Heart right ventricle (tissue), 16 donors: ENCODE measurements around the gene SPHKAP. TPM values are rescaled to one million over a fixed set of nuclear protein-coding genes. Genes with fewer than 3 reads are reported as not detected.

Experiments used
- ATAC-seq, 8 donors: fragments of 200-7000 bp; cut with Tn5 transposase; one replicate each; pipeline ENCODE4 v1.9.1; 2020; ENCODE audit warnings: mild to moderate bottlenecking in 8 of 8, moderate library complexity in 8 of 8, moderate number of reproducible peaks in 1 of 8
- DNase-seq, 2 donors: peaks; one replicate each; pipeline ENCODE4 v3.0.0-alpha.2; 2020
- H3K27ac ChIP-seq, 10 donors: fragments of 200-600 bp; sonication (generic) in 2 of 10; one replicate each; pipeline versions ENCODE4 v1.5.0 to v1.8.0; 2020 to 2022; ENCODE audit warnings: mild to moderate bottlenecking in 3 of 10
- H3K27me3 ChIP-seq, 7 donors: fragments of 200-600 bp; one replicate each; pipeline ENCODE4 v1.8.0; 2021 to 2022; ENCODE audit warnings: mild to moderate bottlenecking in 2 of 7
- H3K36me3 ChIP-seq, 9 donors: fragments of 200-600 bp; sonication (generic) in 1 of 9; one replicate each; pipeline versions ENCODE4 v1.5.0 to v1.8.0; 2020 to 2022; ENCODE audit warnings: mild to moderate bottlenecking in 2 of 9
- H3K4me1 ChIP-seq, 9 donors: fragments of 200-600 bp; sonication (generic) in 1 of 9; one replicate each; pipeline versions ENCODE4 v1.5.0 to v1.8.0; 2020 to 2022; ENCODE audit warnings: mild to moderate bottlenecking in 4 of 9
- H3K4me3 ChIP-seq, 10 donors: fragments of 200-600 bp; sonication (generic) in 2 of 10; one replicate each; pipeline versions ENCODE4 v1.5.0 to v1.8.0; 2020 to 2022; ENCODE audit warnings: mild to moderate bottlenecking in 7 of 10, moderate library complexity in 2 of 10
- H3K9me3 ChIP-seq, 11 donors: fragments of 200-600 bp in 10 of 11; sonication (generic) in 2 of 11; one replicate each; pipeline versions ENCODE4 v1.5.0 to v1.8.0; 2013 to 2022; ENCODE audit warnings: mild to moderate bottlenecking in 2 of 11, control low read depth in 1 of 11, moderate library complexity in 1 of 11
- WGBS, 2 donors: extraction: QIAGEN DNeasy Blood & Tissue Kit; methylation state at CpG; one replicate each; pipeline ENCODE4 v1.1.7; 2013; ENCODE audit warnings: inconsistent platforms in 1 of 2; 5-methylcytosine and 5-hydroxymethylcytosine counted together
- intact Hi-C, 10 donors: fragments of 100-400 bp; cut with DNase I; formaldehyde crosslinking; loops; one replicate each; pipeline versions ENCODE4 v1.11.1 to v1.14.2; 2022
- polyA plus RNA-seq, 2 donors: library from polyadenylated mRNA; stranded (reverse); fragments of 200-250 nt; gene quantifications; one replicate each; pipeline ENCODE4 v1.2.3, GENCODE V29; 2013
- total RNA-seq, 10 donors: library from RNA; stranded (reverse); fragmentation: NEBNext Ultra II Directional in 3 of 10; extraction: Animal tissue kit (Norgen Biotek cat#: 25700) in 3 of 10; gene quantifications; one replicate each; pipeline versions ENCODE4 v1.2.1 to v1.2.4, GENCODE V29; 2021 to 2023
- TF ChIP-seq, protein P1 (sequence below), 9 donors: fragments of 200-600 bp; sonication (generic) in 2 of 9; IDR thresholded peaks; one replicate each; pipeline versions ENCODE4 v1.5.0 to v1.8.0; 2021 to 2022; ENCODE audit warnings: antibody characterized with exemption in 9 of 9, mild to moderate bottlenecking in 5 of 9, moderate library complexity in 1 of 9
- donor health status: Arrhythmogenic right ventricular cardiomyopathy.
- donor health status: ischemic (EF 13 %, LVEDD 7.1; RV severe dilation, severe dysfunction).
- donor health status: healthy with polysubstance abuse.
- donor health status: DM: no; HTN: yes; CAD: no.
- donor health status: DM: no; HTN: no; CAD: no.
- donor health status: ischemic (EF 25% LVEDD 6.9; RV normal size, moderate dysfunction).
- donor health status: ischemic (EF 25% LVEDD 5.7; RV mildly dilated, moderate dysfunction).
- donor health status: healthy.
- donor health status: DM: yes; HTN: yes; CAD: no.
- donor health status: Ischemic cardiomyopathy.
- donor health status: ischemic (EF 35%, LVEDD 5.7; RV mildly dilated, moderate dysfunction).
- donor health status: nonischemic (EF 11% LVEDD 7.7; RV severe dilation, severe dysfunction).
- donor health status: DM: yes; HTN: yes; CAD: no.
- donor health status: PGD.
- donor health status: ischemic (EF 29% LVEDD 5.4; RV normal size, mild dysfunction).
- donor health status: nonischemic (EF 23%, LVEDD 6.1; RV moderate dilation, normal function).

The SPHKAP gene
- total and polyA plus RNA-seq, 12 donors: 4.7 to 151 (median 101) TPM

DNA sequence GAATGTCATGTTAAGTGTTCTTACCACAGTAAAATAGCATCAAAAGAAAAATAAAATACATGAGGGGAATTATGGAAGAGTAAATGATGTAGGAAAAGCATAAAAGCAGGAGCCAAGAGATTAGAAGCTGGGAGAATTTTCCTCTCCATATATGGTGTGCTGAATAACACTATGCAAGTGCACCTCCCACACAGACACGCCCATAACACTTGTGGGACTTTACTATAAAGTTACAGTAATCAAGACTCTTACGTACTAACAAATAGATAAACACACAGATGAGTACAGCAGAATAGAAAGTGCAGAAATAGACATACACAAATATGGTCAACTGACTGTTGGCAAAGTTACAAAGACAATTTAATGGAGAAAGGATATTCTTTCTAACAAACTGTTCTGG is 16.0 kb upstream of the SPHKAP start:
- Histone ChIP-seq H3K27me3 (no peaks in the 10 kb centered on the region), H3K27ac (no peak overlapping the region), H3K4me1 (no peaks in the 10 kb centered on the region), H3K36me3 (no peaks in the 10 kb centered on the region), H3K4me3 (no peak overlapping the region), H3K9me3 (peaks cover 0 to 3% (median 0%) of the 10 kb centered on the region in 11 donors)
- DNase-seq: no peak
- ATAC-seq: no peak
- TF ChIP-seq, protein P1, sequence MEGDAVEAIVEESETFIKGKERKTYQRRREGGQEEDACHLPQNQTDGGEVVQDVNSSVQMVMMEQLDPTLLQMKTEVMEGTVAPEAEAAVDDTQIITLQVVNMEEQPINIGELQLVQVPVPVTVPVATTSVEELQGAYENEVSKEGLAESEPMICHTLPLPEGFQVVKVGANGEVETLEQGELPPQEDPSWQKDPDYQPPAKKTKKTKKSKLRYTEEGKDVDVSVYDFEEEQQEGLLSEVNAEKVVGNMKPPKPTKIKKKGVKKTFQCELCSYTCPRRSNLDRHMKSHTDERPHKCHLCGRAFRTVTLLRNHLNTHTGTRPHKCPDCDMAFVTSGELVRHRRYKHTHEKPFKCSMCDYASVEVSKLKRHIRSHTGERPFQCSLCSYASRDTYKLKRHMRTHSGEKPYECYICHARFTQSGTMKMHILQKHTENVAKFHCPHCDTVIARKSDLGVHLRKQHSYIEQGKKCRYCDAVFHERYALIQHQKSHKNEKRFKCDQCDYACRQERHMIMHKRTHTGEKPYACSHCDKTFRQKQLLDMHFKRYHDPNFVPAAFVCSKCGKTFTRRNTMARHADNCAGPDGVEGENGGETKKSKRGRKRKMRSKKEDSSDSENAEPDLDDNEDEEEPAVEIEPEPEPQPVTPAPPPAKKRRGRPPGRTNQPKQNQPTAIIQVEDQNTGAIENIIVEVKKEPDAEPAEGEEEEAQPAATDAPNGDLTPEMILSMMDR (IDR thresholded peaks at IDR 0.05): no peak
- intact Hi-C loops: no loop called here
- WGBS, 2 donors: 50 to 59% methylated on average over 2 of the region's 2 CpGs

GRCh38 chr2:228180181-228181097 is 1.0 kb downstream of the SPHKAP start:
- intact Hi-C loops: loop anchor here in 8 of 10 donors (2.0 to 10.0 kb wide), 8 partner anchors 134 to 477 kb away; no protein-coding TSS in a partner anchor
- Histone ChIP-seq H3K27me3 (peaks cover 0 to 33% (median 11%) of the 10 kb centered on the region in 7 donors), H3K4me1 (peaks cover 0 to under 1% (median 0%) of the 10 kb centered on the region in 9 donors), H3K27ac (peak overlapping the region; percentile 36 to 87 (median 80)), H3K36me3 (no peaks in the 10 kb centered on the region), H3K9me3 (peaks cover 0 to 15% (median 5%) of the 10 kb centered on the region in 11 donors), H3K4me3 (peak overlapping the region; percentile 47 to 66 (median 55))
- WGBS, 2 donors: 1 to 2% methylated on average over 43 of the region's 43 CpGs
- TF ChIP-seq, protein P1 (IDR thresholded peaks at IDR 0.05): peak in 3 of 9 donors; percentile 22 to 23 (median 22)
- DNase-seq: peak; percentile 39 to 41
- peak; percentile 49 to 81 (median 70) for ATAC-seq

DNA sequence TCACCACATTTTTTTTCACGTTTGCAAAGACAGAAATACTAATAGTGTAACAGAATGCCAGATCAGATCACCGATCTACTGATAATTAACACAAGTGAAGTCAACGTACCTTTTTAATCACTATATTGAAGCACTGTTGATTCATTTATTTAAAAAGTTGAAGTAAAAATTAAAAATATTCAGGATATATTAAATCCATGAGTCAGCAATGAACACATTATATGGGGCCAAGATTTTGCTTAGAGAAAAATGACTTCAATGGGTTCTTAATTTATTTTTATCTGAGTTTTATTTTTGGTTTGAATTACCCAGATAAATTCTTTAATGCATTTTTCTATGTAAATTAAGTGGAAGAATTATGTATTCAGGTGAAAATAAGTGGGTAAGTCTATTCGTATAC is 14.2 kb downstream of the SPHKAP start:
- TF ChIP-seq, protein P1 (IDR thresholded peaks at IDR 0.05): no peak
- Histone ChIP-seq H3K36me3 (no peaks in the 10 kb centered on the region), H3K27me3 (no peaks in the 10 kb centered on the region), H3K9me3 (peaks cover 0 to 14% (median 0%) of the 10 kb centered on the region in 11 donors), H3K4me3 (no peak overlapping the region), H3K27ac (no peak overlapping the region), H3K4me1 (peaks cover 0 to 14% (median 0%) of the 10 kb centered on the region in 9 donors)
- ATAC-seq: no peak
- DNase-seq: no peak
- intact Hi-C loops: no loop called here
- 66 to 74% methylated on average over 4 of the region's 4 CpGs for WGBS, 2 donors

DNA sequence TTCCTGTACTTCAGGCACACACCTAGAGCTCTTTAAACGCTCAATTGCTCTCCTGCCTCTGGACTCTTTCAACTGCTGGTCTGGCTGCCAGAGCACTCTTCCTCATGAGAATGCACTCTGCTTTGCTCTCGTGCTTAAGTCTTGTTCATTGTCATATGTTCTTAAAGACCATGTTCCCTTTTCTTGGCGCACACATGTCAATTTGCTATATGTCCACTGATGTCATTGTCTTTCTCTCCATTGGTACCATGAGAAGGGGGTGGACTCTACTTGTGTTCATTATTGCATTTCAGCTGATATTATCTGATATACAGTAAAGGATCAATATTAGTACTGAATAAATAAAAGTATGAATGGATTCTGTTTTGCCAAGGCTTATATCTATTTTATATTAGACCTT is 16.8 kb downstream of the SPHKAP start:
- no peak overlapping the region for H3K4me3 ChIP-seq
- H3K27ac ChIP-seq: no peak overlapping the region
- DNase-seq (no peak), ATAC-seq (no peak)
- H3K36me3 ChIP-seq: no peaks in the 10 kb centered on the region
- 54 to 64% methylated on average over 3 of the region's 3 CpGs for WGBS, 2 donors
- no peaks in the 10 kb centered on the region for H3K27me3 ChIP-seq
- TF ChIP-seq, protein P1 (IDR thresholded peaks at IDR 0.05): no peak
- intact Hi-C loops: no loop called here
- H3K9me3 ChIP-seq: peaks cover 0 to 14% (median 0%) of the 10 kb centered on the region in 11 donors
- peaks cover 0 to 7% (median 0%) of the 10 kb centered on the region in 9 donors for H3K4me1 ChIP-seq
